ENCODE results near the gene WNT1.

DNA sequence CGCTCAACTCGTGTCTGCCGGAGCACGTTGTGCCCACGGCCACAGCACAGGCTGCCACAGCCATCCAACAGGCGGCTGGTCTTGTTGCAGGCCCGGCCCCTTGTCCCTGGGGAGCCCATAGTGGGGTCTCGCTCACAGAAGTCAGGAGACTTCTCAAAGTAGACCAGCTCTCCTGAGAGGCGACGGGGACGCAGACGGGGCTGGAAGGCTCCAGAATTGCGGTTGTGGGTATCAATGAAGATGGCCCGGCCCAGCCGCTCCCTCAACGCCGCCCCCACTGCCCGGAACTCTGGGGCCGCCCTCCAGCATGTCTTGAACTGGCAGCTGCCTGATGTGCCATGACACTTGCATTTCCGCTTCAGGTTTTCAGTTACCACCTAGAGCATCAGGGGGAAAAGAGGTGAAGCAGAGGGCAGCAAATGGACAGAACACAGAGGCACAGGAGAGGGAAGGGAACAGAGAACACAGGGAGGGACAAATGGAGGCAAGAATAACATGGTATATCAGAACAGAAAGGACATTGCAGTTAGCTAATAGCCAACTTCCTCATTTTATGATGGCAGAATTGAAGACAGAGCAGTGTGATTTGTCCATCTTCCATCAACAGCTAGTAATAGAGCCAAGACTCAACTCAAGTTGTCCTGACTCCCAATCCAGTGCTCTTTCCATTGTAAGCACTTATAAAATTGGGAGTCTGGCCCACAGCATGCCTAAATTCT, 11.8 kb upstream of the WNT1 start:
- no peak for TF ChIP-seq CEBPB (IDR thresholded peaks at IDR 0.05; ENCODE audit: low read depth, low read length)
- TF ChIP-seq, protein P1, sequence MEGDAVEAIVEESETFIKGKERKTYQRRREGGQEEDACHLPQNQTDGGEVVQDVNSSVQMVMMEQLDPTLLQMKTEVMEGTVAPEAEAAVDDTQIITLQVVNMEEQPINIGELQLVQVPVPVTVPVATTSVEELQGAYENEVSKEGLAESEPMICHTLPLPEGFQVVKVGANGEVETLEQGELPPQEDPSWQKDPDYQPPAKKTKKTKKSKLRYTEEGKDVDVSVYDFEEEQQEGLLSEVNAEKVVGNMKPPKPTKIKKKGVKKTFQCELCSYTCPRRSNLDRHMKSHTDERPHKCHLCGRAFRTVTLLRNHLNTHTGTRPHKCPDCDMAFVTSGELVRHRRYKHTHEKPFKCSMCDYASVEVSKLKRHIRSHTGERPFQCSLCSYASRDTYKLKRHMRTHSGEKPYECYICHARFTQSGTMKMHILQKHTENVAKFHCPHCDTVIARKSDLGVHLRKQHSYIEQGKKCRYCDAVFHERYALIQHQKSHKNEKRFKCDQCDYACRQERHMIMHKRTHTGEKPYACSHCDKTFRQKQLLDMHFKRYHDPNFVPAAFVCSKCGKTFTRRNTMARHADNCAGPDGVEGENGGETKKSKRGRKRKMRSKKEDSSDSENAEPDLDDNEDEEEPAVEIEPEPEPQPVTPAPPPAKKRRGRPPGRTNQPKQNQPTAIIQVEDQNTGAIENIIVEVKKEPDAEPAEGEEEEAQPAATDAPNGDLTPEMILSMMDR (conservative IDR thresholded peaks at IDR 0.05; ENCODE audit: low read depth, low read length) = no peak
- TF ChIP-seq POLR2A (IDR thresholded peaks at IDR 0.05; ENCODE audit: low read depth, low read length) = no peak
- TF ChIP-seq SMC3 (IDR thresholded peaks at IDR 0.05; ENCODE audit: low read depth, low read length) = no peak
- TF ChIP-seq RCOR1 (IDR thresholded peaks at IDR 0.05; ENCODE audit: insufficient replicate concordance, low read length) = no peak
- TF ChIP-seq, protein P2, sequence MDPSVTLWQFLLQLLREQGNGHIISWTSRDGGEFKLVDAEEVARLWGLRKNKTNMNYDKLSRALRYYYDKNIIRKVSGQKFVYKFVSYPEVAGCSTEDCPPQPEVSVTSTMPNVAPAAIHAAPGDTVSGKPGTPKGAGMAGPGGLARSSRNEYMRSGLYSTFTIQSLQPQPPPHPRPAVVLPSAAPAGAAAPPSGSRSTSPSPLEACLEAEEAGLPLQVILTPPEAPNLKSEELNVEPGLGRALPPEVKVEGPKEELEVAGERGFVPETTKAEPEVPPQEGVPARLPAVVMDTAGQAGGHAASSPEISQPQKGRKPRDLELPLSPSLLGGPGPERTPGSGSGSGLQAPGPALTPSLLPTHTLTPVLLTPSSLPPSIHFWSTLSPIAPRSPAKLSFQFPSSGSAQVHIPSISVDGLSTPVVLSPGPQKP (IDR thresholded peaks at IDR 0.05; ENCODE audit: borderline replicate concordance, low read depth, low read length) = no peak
- no peak for TF ChIP-seq BHLHE40 (IDR thresholded peaks at IDR 0.05; ENCODE audit: low read depth, low read length)
- no peak for TF ChIP-seq FOS (IDR thresholded peaks at IDR 0.05; ENCODE audit: low read depth, low read length)
- no peak for TF ChIP-seq MAFK (IDR thresholded peaks at IDR 0.05; ENCODE audit: low read depth, low read length)
- no peak for TF ChIP-seq MAZ (IDR thresholded peaks at IDR 0.05; ENCODE audit: borderline replicate concordance, low read depth, low read length)
- no peak for TF ChIP-seq MXI1 (IDR thresholded peaks at IDR 0.05; ENCODE audit: borderline replicate concordance, low read depth, low read length)
- no peak for TF ChIP-seq RAD21 (IDR thresholded peaks at IDR 0.05; ENCODE audit: low read length)

All from IMR-90 (cell line).